HG02678 (cell line): ENCODE measurements around the gene WDFY3.

Experiments
- ATAC-seq: cut with Tn5 transposase; IDR thresholded peaks from one replicate; pipeline ENCODE4 v1.9.1; 2021; ENCODE audit warnings: mild to moderate bottlenecking, moderate library complexity; ENCODE audit not compliant: unreplicated experiment

WDFY3 gene

DNA sequence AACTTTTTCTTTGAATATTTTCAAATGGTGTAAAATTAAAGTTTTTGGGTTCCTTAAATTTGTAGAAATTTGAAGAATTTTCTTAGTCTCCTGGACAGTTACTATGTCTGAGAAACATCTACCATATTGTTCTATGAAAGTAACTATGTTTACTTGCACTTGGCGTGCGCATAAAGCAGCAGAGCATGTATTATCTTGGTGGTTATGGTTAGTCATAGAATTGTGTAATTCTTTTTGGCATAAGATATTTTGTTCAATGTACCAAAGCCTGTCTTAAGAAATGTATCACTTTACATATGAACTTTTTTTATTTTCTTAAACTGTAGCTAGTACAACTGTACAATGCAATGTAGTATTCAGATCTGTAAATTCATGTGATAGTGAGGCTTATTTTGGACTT is 334.4 kb downstream of the WDFY3 start:
- ATAC-seq = no peak

DNA sequence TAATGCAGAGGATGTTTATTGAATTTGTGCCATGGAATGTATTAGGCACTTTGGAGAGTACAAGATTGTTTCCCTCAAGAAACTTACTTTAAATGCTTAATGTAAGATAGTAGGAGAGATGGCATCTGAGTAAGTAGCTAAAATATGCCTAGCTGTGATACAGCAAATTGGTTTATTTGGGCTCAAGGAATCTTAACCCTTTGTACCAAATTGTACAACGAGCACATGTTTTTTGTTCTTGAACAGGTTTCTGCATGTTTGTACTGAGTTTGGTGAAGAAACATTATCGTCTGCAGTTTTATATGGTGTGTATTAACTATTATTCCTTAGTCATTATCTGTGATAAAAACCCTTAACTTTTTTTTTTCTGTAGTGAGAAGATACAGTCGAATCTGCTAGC is 334.9 kb downstream of the WDFY3 start:
- ATAC-seq = no peak

DNA sequence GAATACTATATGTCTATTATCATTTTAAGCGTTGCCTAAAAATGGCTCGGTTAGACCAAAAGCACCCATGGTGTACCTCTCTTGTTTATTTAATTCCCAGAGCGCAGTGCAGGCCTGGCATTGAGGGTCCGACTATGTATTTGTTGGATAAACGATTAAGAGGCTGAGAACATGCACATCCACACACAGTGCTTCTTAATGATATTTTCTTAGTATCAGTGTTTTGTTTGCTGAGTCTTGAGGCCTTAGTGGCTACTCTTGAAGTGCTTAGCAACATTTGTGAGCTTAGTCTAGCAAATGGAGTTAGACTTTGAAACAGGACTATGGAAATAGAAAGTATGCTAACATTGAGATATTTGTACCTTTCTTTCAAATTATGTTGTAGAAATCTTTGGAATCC is 339.8 kb downstream of the WDFY3 start:
- ATAC-seq = no peak

DNA sequence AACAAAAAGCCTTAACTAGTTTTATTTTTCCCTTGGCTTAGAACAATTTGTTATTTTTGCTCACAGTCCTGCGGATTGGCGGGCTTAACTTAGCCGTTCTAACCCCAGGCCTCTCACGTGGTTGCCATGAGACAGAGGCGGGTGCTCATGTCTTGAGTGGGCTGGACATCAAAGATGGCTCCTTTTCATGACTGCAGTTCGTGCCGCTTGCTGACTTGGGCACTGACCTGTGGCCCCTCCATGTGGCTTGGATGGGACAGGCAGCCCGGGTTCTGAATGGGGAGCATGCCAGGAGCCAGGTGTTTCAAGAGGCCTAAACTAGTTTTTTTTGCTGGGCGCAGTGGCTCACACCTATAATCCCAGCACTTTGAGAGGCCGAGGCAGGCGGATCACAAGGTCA is 342.8 kb downstream of the WDFY3 start:
- ATAC-seq = no peak

DNA sequence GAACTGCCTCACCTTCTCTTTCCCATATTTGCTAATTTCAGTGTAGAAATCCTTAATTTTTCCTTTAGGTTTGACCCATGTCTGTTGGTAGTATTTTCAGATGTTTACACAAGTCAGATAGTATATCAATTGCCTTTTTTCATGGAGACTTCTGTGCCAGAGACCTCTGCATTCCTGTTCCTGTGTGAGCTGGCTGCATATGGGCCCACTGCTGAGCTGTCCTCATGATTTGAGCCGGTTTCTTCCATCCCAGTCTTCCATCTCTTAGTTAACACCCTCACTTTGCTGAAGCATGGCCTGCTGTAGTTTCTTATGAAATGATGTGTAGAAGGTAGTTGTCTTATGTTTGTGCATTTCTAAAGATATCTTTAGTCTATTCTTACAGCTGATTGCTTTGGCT is 343.5 kb downstream of the WDFY3 start:
- ATAC-seq = no peak
